Skeletal muscle satellite cell (primary cell): ENCODE results near the gene USP6.
A peak's percentile ranks its signal among the peaks of the same experiment; 100 is the strongest.

Experiments used
- H3K27me3 ChIP-seq: 2 replicates; pipeline ENCODE4 v1.7.0; 2013; ENCODE audit warnings: low read length; ENCODE audit not compliant: control insufficient read depth, insufficient read depth
- H3K36me3 ChIP-seq: 2 replicates; pipeline ENCODE4 v1.7.0; 2013; ENCODE audit warnings: mild to moderate bottlenecking, control low read depth, low read length; ENCODE audit not compliant: insufficient read depth
- H3K4me1 ChIP-seq: 2 replicates; pipeline ENCODE4 v1.7.0; 2013; ENCODE audit warnings: low read length; ENCODE audit not compliant: control insufficient read depth, insufficient read depth
- H3K4me2 ChIP-seq: 2 replicates; pipeline ENCODE4 v1.7.0; 2013; ENCODE audit warnings: mild to moderate bottlenecking, low read length
- H3K4me3 ChIP-seq: 2 replicates; pipeline ENCODE4 v1.7.0; 2013; ENCODE audit warnings: low read length
- H3K9ac ChIP-seq: 2 replicates; pipeline ENCODE4 v1.7.0; 2013; ENCODE audit warnings: mild to moderate bottlenecking, low read depth, low read length, moderate library complexity
- H3K9me3 ChIP-seq: replicated peaks from 2 replicates; pipeline ENCODE4 v1.7.0; 2013; ENCODE audit warnings: mild to moderate bottlenecking, control low read depth, low read length

The USP6 gene

DNA sequence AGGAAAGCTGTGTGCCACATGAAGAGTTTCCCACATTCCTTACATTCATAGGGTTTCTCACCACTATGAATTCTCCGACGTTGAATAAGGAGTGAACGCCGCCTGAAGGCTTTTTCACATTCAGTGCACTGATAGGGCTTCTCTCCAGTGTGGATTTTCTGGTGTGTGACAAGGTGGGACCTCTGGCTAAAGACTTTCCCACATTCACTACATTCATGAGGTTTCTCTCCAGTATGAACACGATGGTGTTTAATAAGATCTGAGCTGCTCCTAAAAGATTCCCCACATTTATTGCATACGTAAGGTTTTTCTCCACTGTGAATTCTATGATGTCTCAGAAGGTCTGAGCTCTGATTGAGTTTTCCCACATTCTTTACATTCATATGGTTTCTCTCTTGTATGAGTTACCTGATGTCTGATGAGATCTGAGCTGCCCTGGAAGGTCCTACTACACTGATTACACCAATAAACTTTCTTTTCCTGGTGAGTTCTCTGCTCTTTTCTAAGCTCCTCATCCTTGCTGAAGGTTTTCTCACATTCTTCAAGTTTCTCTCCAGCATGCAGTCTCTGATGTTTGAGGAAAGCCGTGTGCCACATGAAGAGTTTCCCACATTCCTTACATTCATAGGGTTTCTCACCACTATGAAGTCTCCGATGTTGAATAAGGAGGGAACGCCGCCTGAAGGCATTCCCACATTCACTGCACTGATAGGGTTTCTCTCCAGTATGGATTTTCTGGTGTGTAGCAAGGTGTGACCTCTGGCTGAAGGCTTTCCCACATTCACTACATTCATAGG, 65.9 kb downstream of the USP6 start:
- no peak overlapping the region for H3K9ac ChIP-seq
- H3K9me3 ChIP-seq = peaks cover 73% of the 10 kb centered on the region
- H3K36me3 ChIP-seq = peaks cover 29% of the 10 kb centered on the region
- H3K4me2 ChIP-seq = no peak overlapping the region
- H3K27me3 ChIP-seq = no peaks in the 10 kb centered on the region
- peak overlapping the region; percentile 28 for H3K4me3 ChIP-seq
- no peaks in the 10 kb centered on the region for H3K4me1 ChIP-seq

DNA sequence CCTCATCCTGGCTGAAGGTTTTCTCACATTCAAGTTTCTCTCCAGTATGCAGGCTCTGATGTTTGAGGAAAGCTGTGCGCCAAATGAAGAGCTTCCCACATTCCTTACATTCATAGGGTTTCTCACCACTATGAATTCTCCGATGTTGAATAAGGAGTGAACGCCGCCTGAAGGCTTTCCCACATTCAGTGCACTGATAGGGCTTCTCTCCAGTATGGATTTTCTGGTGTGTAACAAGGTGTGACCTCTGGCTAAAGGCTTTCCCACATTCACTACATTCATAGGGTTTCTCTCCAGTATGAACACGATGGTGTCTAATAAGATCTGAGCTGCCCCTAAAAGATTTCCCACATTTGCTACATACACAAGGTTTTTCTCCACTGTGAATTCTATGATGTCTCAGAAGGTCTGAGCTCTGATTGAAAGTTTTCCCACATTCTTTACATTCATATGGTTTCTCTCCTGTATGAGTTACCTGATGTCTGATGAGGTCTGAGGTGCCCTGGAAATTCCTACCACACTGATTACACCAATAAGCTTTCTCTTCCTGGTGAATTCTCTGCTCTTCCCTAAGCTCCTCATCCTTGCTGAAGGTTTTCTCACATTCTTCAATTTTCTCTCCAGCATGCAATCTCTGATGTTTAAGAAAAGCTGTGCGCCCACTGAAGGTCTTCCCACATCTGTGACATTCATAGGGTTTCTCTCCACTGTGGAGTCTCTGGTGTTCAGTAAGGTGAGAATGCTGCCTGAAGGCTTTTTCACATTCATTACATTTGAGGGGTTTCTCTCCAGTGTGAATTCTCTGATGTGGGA, 67.0 kb downstream of the USP6 start:
- Histone ChIP-seq H3K9me3 (peaks cover 77% of the 10 kb centered on the region), H3K4me3 (no peak overlapping the region), H3K36me3 (peaks cover 29% of the 10 kb centered on the region)

DNA sequence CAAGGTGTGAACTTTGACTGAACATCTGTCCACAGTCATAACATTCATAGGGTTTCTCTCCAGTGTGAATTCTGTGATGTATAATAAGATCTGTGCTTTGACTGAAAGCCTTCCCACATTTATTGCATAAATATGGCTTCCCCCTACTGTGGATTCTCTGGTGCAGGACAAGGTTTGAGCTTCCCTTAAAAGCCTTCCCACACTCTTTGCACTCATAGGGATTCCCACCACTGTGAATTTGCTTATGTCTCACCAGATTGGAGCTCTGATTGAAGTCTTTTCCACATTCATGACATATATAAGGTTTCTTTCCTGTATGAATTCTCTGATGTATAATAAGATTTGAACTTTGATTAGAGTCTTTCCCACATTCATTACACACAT, 67.6 kb downstream of the USP6 start:
- Histone ChIP-seq H3K4me3 (no peak overlapping the region), H3K4me2 (no peak overlapping the region), H3K9me3 (peaks cover 72% of the 10 kb centered on the region), H3K27me3 (no peaks in the 10 kb centered on the region), H3K4me1 (no peaks in the 10 kb centered on the region), H3K9ac (no peak overlapping the region), H3K36me3 (peaks cover 29% of the 10 kb centered on the region)

More for the DNA sequence above, 67.0 kb downstream of the USP6 start:
- H3K27me3 ChIP-seq = no peaks in the 10 kb centered on the region
- H3K9ac ChIP-seq = no peak overlapping the region
- H3K4me1 ChIP-seq = no peaks in the 10 kb centered on the region
- no peak overlapping the region for H3K4me2 ChIP-seq

DNA sequence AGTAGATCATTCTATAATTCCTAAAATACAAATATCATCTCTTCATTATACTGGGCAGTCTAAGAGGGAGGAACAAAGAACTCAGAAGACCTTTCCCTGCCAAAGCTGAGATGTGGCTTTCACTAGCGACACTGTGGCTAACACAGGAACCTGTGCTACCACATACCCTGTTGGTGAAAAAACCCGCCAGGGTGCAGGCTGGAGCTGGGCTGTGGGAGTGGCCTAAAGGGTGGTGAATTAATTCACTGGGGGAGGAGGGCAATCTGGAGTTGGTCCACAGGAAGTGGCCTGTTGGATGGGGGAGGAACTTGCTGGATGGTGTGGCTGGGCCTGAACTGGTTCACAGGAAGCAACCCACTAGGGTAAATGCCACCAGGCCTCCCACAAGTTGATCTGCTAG, 68.5 kb downstream of the USP6 start:
- no peaks in the 10 kb centered on the region for H3K4me1 ChIP-seq
- H3K27me3 ChIP-seq = no peaks in the 10 kb centered on the region
- no peak overlapping the region for H3K4me2 ChIP-seq
- H3K36me3 ChIP-seq = peaks cover 31% of the 10 kb centered on the region
- H3K9me3 ChIP-seq = peaks cover 67% of the 10 kb centered on the region
- H3K4me3 ChIP-seq = no peak overlapping the region
- no peak overlapping the region for H3K9ac ChIP-seq

DNA sequence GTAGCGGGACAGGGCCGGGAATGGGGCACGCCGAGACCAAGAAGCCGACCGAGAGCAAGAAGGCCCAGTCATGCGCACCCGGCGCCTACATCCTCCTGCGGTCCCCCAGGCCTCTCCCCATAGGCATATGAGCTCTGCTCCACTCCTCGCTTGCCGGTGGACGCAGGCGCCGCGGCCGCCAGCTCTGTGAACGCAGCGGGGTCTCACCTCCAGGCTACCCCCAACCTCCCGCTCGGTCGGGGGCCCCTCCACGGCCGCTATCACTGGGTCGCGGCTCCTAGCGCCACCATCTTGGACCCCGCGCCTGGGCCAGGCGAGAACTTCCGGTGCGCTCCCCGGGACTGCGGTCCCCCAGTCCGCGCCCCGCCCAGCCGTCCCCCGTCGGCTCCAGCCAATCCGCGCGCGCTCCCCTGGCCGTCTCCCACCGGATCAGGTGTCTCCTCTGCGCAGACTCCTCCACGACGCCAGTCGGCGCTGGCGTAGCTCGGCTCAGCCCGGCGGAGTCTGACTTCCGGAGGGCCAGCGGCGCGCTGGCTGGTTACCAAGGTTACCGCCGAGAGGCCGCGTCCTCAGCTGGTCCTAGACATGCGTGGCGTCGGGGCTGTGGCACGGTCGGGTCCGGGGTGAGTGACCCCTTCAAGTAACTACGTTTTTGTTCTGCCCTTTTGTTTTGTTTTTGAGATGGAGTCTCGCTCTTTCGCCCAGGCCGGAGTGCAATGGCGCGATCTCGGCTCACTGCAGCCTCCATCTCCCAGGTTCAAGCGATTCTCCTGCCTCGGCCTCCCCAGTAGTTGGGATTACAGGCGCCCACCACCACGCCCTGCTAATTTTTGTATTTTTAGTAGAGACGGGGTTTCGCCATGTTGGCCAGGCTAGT, 75.9 kb downstream of the USP6 start, which contains the start of gene ZNF594:
Gene ZNF594, minus strand, starts transcription at position 328 of the 877 bp plus-strand sequence. CDS start 7,612 bp downstream, outside the sequence.
- H3K9ac ChIP-seq = peak within 1 kb of the TSS; percentile 90
- peak within 1 kb of the TSS; percentile 89 for H3K4me3 ChIP-seq
- peaks cover 9% of the 10 kb centered on the region for H3K36me3 ChIP-seq

DNA sequence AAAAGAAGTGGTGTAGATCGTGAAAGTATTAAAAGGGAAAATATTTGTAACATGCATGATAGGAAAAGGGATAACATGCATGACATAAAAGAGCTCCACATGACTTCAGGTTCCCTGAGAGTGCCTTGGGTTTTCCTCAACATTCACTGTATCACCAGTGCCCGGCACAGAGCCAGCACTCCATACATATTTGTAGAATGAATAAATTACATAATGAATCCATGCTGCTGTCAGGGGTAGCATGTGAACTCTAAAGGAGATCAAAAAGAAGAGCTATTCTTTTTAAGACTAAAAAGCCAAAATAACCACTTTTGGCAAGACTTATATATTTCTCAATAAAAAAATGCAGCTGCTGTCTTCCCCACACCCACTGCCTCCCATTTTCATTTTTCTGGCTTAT, 78.5 kb downstream of the USP6 start:
- no peak overlapping the region for H3K9ac ChIP-seq
- no peak overlapping the region for H3K4me2 ChIP-seq

More for the DNA sequence above, 75.9 kb downstream of the USP6 start, which contains the start of gene ZNF594:
- H3K27me3 ChIP-seq = no peaks in the 10 kb centered on the region
- H3K4me2 ChIP-seq = peak within 1 kb of the TSS; percentile 84
- H3K9me3 ChIP-seq = peaks cover 4% of the 10 kb centered on the region
- peaks cover 6% of the 10 kb centered on the region for H3K4me1 ChIP-seq

DNA sequence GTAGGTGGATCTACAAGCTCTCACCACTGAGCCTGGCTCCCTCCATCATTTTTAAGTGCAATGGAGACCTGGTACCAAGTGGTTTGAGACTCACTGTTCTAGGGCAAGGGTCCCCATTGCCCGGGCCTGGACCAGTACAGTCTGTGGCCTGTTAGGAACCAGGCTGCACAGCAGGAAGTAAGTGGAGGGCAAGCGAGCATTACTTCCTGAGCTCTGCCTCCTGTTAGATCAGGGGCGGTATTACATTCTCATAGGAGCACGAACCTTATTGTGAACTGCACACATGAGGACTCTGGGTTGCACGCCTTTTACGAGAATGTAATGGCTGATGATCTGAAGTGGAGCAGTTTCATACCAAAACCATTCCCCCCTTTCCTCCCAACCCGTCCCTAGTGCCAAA, 82.6 kb downstream of the USP6 start:
- H3K4me2 ChIP-seq = no peak overlapping the region
- no peaks in the 10 kb centered on the region for H3K36me3 ChIP-seq
- H3K9me3 ChIP-seq = no peaks in the 10 kb centered on the region
- H3K4me1 ChIP-seq = peaks cover 6% of the 10 kb centered on the region
- H3K4me3 ChIP-seq = no peak overlapping the region
- H3K9ac ChIP-seq = no peak overlapping the region
- H3K27me3 ChIP-seq = no peaks in the 10 kb centered on the region

More for the DNA sequence above, 78.5 kb downstream of the USP6 start:
- Histone ChIP-seq H3K4me3 (no peak overlapping the region), H3K9me3 (no peaks in the 10 kb centered on the region), H3K4me1 (peaks cover 6% of the 10 kb centered on the region), H3K36me3 (peaks cover 6% of the 10 kb centered on the region), H3K27me3 (no peaks in the 10 kb centered on the region)

DNA sequence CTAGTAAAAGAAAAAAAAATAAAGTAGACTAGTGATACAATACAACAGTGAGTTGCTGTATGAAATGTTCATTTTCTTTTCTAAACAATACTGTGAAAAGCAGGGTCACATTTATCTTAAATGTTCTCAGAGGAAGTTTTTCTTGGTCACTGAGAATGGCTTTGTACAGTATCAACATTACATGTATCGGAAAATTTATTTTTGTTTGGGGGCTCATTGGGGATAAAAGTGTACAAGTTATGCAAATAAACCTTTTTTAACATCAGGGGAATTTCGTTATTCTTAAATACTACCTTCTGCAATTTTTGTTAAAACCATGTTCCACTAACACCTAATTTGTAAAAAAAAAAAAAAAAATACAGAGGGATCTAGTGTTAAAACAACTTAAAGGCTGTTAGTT, 84.5 kb downstream of the USP6 start:
- Histone ChIP-seq H3K27me3 (no peaks in the 10 kb centered on the region), H3K4me2 (no peak overlapping the region), H3K9me3 (no peaks in the 10 kb centered on the region), H3K4me1 (peaks cover 9% of the 10 kb centered on the region), H3K9ac (no peak overlapping the region), H3K4me3 (no peak overlapping the region), H3K36me3 (no peaks in the 10 kb centered on the region)

DNA sequence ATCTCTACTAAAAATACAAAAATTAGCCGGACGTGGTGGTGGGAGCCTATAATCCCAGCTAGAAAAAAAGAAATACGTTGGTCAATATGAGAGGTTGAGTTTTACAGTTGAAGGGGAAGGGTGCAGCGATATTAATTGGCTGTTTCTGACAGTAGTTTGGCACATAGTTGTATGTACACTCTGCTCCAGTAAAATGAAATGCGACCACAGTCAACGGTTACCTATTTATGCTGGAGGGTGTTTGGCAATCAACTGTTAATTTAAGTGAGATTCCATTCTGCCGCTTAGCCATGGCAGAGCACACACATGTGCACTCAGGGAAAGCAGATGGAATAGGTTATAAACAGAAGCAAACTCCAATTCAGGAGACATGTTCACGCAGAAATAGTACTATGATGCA, 85.2 kb downstream of the USP6 start:
- Histone ChIP-seq H3K4me1 (peaks cover 9% of the 10 kb centered on the region), H3K9ac (no peak overlapping the region), H3K4me2 (no peak overlapping the region), H3K9me3 (no peaks in the 10 kb centered on the region), H3K4me3 (no peak overlapping the region), H3K36me3 (no peaks in the 10 kb centered on the region), H3K27me3 (no peaks in the 10 kb centered on the region)

DNA sequence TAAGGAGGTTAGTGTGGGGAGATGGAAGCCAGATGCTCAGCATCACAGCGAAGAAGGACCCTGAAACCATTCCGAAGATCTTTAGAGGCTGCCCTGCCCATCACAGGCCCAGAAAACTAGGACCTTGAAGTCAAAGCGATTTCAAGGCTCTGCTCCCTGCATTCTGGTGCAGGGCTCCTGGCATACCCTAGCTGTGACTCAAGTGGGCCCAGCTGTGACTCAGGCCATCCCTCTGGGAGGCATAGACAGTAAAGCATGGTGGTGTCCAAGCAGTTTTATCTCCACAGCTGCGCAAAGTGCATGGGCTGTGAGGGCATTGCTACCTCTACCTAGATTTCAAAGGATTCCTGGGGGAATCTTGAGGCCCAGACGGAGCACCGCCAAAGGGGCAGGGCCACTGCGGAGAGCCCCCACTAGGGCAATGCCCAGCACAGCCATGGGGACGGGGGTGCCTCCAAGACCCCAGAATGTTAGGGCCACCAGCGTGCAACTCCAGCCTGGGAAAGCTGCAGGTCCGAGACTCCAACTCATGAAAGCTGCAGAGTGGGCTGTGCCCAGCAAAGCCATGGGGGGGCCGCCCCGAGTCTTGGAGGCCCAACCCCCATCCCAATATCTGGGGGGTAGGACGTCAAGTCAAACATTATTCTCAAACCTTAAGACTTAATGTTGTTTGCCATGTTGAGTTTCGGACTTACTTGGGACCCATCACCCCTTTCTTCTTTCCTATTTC, 87.5 kb downstream of the USP6 start:
- Histone ChIP-seq H3K9ac (no peak overlapping the region), H3K4me3 (no peak overlapping the region), H3K4me1 (peaks cover 9% of the 10 kb centered on the region), H3K4me2 (no peak overlapping the region), H3K27me3 (no peaks in the 10 kb centered on the region), H3K9me3 (no peaks in the 10 kb centered on the region), H3K36me3 (no peaks in the 10 kb centered on the region)
